Activated naive CD4-positive, alpha-beta T cell (primary cell): Measurements from ENCODE around the gene LSM6.

Experiments used
- DNase-seq, 4 experiments: peaks; one replicate each; lab custom pipeline; 2025; lab: John Stamatoyannopoulos, UW

LSM6 gene

DNA sequence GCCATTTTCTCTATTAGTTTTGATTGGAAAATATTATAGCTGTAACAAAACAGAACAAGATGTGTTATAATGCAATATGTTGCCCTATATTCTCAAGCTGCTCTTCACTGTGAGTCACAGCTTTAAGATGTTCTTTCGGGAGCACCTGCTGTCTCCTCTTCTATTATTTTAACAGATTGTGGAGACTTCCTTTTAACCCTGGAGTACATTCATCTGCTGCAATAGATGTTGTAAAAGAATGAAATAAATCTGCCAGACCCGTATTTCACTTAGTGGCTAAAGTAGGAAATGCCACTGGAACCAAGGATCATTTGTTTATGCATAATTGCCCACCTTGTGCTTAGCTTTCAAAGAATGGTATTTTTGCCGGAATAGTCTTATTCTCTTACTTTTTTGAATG lies 11.1 kb downstream of the LSM6 start:
- DNase-seq: no peak

- no peak for DNase-seq
These were observed 14.9 kb downstream of the LSM6 start for GRCh38 chr4:146190456-146190855.

- DNase-seq: no peak
These were observed 16.4 kb downstream of the LSM6 start for GRCh38 chr4:146191766-146192458.

- no peak for DNase-seq
These were observed 18.1 kb downstream of the LSM6 start for GRCh38 chr4:146193628-146194027.

- DNase-seq: no peak
These were observed 18.7 kb downstream of the LSM6 start for GRCh38 chr4:146194212-146194611.

DNA sequence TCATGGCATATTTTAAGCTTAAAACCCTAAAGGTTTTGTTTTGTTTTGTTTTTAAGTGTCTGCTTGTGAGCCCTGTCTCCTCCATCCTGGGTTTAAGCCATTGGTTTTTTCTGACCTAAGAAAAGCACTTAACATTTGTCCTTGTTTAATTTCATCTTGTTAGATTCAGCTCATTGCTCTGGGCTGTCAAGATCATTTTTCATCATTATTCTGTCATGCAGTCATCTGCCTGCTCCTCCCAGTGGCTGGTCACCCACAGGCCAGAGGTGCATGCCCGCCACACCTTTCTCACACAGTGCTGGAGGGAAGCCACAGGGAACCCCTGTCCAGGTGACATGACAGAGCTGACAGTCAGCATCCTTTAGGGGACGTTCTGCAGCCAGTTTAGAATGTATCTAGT lies 27.1 kb downstream of the LSM6 start:
- no peak for DNase-seq

- no peak for DNase-seq
These were observed 31.9 kb downstream of the LSM6 start for GRCh38 chr4:146207410-146207809.

DNA sequence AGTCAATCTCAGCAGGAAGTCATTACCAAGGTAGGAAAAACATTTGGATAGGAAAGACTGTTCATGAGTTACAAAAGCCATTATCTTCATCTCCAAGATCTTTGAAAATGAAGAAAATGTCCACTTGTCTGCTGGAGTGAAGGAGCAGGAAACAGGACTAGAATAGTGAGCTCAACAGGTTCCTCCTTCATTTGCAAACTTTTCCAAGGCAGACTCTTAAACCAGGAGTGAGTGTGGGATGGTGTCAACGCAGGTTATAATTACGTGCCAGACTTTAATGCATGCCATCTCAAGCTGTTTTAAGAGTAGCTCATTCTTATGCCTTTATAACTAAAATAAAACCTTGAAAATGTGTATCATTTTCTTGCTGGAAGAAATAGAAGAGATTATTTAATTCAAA lies 35.4 kb downstream of the LSM6 start:
- no peak for DNase-seq

DNA sequence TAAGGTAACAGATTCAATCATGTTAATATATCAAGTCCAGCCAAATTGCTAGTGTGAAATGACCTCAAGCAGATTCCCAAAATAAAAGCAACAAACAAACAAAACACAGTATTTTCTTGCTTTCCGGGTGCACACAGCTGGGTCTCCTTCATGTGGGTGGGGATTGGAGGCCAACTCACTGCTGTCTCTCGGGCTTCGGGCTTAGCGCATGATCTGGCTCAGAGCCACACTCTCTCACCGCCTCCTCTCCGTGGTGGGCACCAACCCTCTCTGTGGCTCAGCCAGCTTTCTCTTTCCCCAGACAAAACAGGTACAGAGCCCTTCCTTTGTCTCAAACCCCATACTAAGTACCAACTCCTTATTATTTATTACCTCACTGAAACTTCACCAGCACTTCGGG lies 35.9 kb downstream of the LSM6 start:
- no peak for DNase-seq

DNA sequence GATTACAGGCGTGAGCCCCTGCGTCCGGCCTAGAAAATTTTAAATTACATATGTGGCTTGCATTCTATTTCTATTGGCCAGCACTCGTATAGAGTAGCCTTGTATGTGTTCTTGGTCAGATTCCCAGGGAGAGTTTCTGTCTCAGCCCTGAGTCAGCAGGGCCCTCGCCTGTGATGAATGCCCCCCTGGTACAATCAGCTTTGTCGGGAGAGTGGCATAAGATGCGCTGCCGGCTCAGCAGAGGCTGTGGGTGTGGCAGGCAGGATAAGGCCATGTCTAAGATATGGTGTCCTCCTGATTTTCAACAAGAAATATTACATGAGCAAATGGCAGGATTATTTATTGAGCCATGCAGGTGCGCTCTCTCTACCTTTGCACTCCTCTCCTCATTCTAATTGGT lies 37.3 kb downstream of the LSM6 start:
- DNase-seq: no peak

- DNase-seq: no peak
These were observed 38.7 kb downstream of the LSM6 start, which contains the start of gene REELD1 for GRCh38 chr4:146214238-146214637. Gene REELD1 (plus strand): TSS chr4:146214538. CDS start chr4:146216953, 2,415 bp downstream.

DNA sequence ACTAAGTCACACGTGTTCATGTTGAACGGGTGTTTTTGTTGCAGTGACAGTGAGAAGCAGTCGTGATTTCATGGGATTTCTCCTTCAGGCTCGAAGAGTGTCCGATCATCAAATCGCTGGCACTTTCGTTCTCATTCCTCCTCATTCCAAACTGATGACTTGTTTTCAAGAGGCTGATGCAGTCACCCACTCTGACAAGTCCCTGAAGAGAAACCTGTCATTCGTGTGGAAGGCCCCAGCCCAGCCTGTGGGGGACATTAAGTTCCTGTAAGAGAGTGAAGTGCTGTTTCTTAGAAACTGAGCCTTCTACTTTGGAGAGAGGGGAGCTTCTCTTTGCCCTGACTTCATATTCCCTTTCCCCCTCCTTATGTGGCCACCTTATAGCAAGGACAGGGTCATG lies 46.8 kb downstream of the LSM6 start:
- DNase-seq: no peak

DNA sequence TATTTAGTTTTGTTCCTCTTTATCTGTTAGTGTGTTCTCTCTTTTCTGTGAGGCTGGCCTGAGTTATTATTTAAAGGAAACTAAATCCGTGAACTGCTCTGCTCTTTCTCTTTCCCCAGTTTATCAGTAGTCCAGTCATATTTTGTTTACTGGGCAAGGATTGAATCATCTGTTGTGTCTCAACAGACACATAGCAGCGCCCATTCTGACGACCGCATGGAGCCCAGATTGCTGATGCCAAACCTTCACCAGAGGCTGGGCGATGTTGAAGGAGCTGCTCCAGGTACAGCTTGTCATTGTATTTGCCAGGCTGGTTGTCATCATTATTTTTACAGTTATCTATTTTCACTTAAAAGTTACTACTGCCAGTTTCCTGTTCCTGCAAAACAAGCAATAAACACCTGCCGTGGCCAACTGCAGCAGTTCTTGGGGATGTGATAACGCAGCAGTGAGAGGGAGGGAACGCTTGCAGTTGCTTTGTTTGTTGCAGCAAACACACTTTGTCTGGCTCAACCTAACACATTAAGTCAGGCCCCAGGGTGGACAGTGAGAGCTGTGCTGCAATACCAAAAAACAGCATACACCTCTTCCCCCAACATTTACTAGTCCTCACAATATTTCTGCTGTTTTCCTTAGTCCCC lies 48.9 kb downstream of the LSM6 start:
- DNase-seq: no peak

GRCh38 chr4:146229406-146229805 lies 53.9 kb downstream of the LSM6 start:
- DNase-seq: no peak

GRCh38 chr4:146232131-146232722 lies 56.7 kb downstream of the LSM6 start:
- no peak for DNase-seq

GRCh38 chr4:146235654-146236177 lies 60.2 kb downstream of the LSM6 start:
- no peak for DNase-seq

DNA sequence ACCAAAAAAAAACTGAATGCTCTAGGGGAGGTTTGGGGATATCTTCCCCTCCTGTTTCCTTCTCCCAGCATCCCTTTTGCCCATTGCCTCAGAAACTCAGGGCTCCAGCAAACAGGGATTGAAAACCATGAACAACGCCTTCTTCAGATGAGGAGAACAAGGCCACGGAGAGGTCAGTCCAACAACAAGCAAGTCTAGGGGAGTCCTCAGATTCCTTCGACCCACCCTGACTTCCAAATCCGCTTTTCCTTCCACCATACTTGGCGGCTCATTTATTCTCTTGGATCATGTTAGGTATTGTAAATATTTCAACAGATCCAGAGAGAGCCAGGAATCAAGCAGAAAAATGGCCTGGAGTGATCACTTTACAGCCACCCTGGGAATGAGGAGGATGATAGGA lies 60.7 kb downstream of the LSM6 start:
- no peak for DNase-seq

DNA sequence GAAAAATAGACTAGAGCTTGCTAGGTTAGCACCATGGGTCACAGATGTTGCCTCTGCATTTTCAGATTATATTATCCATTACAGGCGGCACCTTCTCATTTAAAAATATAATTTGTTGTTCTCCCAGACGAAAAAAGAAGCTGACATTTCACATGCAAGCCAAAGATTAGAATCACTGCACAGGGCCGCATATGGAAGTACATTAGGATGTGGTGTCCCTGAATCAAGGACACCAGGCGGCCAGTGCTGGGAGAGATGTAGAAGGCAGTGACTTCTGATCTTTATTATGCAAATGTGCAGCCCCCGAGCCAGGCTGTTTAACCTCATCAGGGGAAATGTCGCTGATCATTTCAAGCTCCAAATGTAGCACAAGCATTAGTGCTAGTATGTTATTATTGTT lies 61.6 kb downstream of the LSM6 start:
- DNase-seq: no peak

DNA sequence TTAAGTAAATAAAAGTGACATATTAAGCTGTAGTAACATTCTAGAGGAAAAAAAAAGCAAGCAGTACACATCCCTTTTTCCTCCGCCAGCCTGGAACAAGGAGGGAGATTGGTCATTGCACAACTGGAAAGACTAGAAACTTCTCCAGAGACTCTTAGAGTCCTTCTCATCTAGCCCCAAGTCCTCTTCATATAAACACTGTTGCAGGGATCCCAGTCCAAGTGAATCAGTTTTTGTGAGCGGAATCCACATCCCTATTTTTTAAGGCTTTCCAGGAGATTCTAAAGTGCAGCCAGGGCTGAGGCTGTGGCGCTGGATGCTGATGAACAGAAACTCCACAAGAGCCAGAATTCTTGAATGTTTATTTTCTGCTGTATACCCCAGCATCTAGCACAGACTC lies 62.6 kb downstream of the LSM6 start:
- DNase-seq: no peak
